Measurements from ENCODE around the gene LRBA. TPM values are rescaled to one million over a fixed set of nuclear protein-coding genes. Genes with fewer than 3 reads are reported as not detected.

The LRBA gene
- total RNA-seq, 1 experiment from 2014 or later: 55.3 TPM

- Histone ChIP-seq H3K79me2 (ENCODE audit: insufficient read depth, low read length) (no peaks in the 10 kb centered on the region), H3K27ac (ENCODE audit: insufficient read length, low read depth, low read length) (no peak overlapping the region), H3T11ph (ENCODE audit: low read length) (no peak overlapping the region), H3K23me2 (ENCODE audit: insufficient read length, low read depth, low read length, poor library complexity, severe bottlenecking) (no peaks in the 10 kb centered on the region), H2AK5ac (ENCODE audit: insufficient read length, low read length) (no peak overlapping the region), H3K27me3 (ENCODE audit: insufficient read depth, low read length) (no peaks in the 10 kb centered on the region), H3K18ac (ENCODE audit: insufficient read length, low read depth, low read length) (no peak overlapping the region), H3K79me1 (ENCODE audit: insufficient read depth, low read depth, low read length, poor library complexity, severe bottlenecking) (no peaks in the 10 kb centered on the region), H3K14ac (ENCODE audit: insufficient read depth, low read length) (no peak overlapping the region), H2BK5ac (ENCODE audit: insufficient read length, low read length) (no peak overlapping the region), H4K20me1 (ENCODE audit: control insufficient read depth, insufficient read depth, insufficient read length) (no peaks in the 10 kb centered on the region), H2BK120ac (ENCODE audit: low read depth, low read length, poor library complexity, severe bottlenecking) (no peak overlapping the region), H3K23ac (ENCODE audit: insufficient read length, low read depth, low read length) (no peak overlapping the region), H3K9me3 (ENCODE audit: control insufficient read depth, low read depth, low read length) (no peaks in the 10 kb centered on the region), H3K56ac (ENCODE audit: insufficient read length, low read depth, low read length) (no peak overlapping the region), H4K91ac (ENCODE audit: insufficient read length, low read depth, low read length) (no peak overlapping the region), H2BK15ac (ENCODE audit: low read depth, low read length) (no peak overlapping the region), H4K5ac (ENCODE audit: insufficient read length, low read depth, low read length) (no peak overlapping the region), H3K9ac (ENCODE audit: extremely low read depth, insufficient read length, low read length) (no peak overlapping the region), H2BK20ac (ENCODE audit: low read depth, low read length, poor library complexity, severe bottlenecking) (no peak overlapping the region), H3K4me1 (ENCODE audit: insufficient read depth, low read length) (no peaks in the 10 kb centered on the region), H4K8ac (replicated peaks; ENCODE audit: insufficient read length, low read depth, low read length) (no peak overlapping the region), H2BK12ac (ENCODE audit: insufficient read length, low read depth, low read length) (no peak overlapping the region), H3K4ac (ENCODE audit: low read depth, low read length) (no peak overlapping the region), H2AFZ (ENCODE audit: low read length) (no peak overlapping the region), H3K4me2 (ENCODE audit: insufficient read depth, insufficient read length, low read length) (no peak overlapping the region)
- Mint-ChIP-seq H3K4me3 (no peak overlapping the region), H3K9me3 (peaks cover 0 to 4% of the 10 kb centered on the region in 2 experiments; a peak in 1 of 5 replicates), H3K36me3 (ENCODE audit: insufficient read depth in 1 of 3, low read depth in 3 of 3) (peaks cover 0 to 4% (median 2%) of the 10 kb centered on the region in 3 experiments; a peak in 2 of 7 replicates), H3K27me3 (ENCODE audit: low read depth) (no peaks in the 10 kb centered on the region), H3K27ac (no peak overlapping the region), H3K4me1 (peaks cover 0 to 3% of the 10 kb centered on the region in 2 experiments; a peak in 1 of 4 replicates)
- DNase-seq: no peak
- TF ChIP-seq CTCF (conservative IDR thresholded peaks at IDR 0.05): no peak
- WGBS (ENCODE audit: extremely low coverage, insufficient read length, low lambda C conversion rate): no CpG with 5 or more reads among the region's 2 CpGs
Measured at GRCh38 chr4:150289198-150289597, 725.9 kb downstream of the LRBA start.
